ENCODE data around the gene HOXC11.

- TF ChIP-seq CTCF (IDR thresholded peaks at IDR 0.05) (peak in 1 of 4 experiments; percentile 8), POLR2A (IDR thresholded peaks at IDR 0.05) (peak; percentile 39 to 41)
Measured at GRCh38 chr12:54017878-54018467, 45.0 kb downstream of the HOXC11 start.
